Fibroblast of villous mesenchyme (primary cell): Measurements from ENCODE around the gene STK32B. TPM values are rescaled to one million over a fixed set of nuclear protein-coding genes. Genes with fewer than 3 reads are reported as not detected.

Experiments
- DNase-seq: peaks from one replicate; pipeline ENCODE4 v3.0.0-alpha.2; 2010; ENCODE audit warnings: low read depth
- H3K4me3 ChIP-seq: 2 replicates; pipeline ENCODE4 v1.5.1; 2011; ENCODE audit warnings: low read depth, mild to moderate bottlenecking, low read length
- small RNA-seq: library from RNA; depleted of rRNA; stranded (forward); fragments of <200 nt; gene quantifications from one replicate; pipeline ENCODE3, GENCODE V24; 2012
- total RNA-seq: library from RNA; depleted of rRNA; stranded (reverse); fragments of >200 nt; gene quantifications from 2 replicates; pipeline ENCODE4 v1.2.3, GENCODE V29; 2012
- TF ChIP-seq, protein P1 (sequence below): IDR thresholded peaks from 2 replicates; pipeline ENCODE4 v1.5.1; 2012; ENCODE audit warnings: low read depth, mild to moderate bottlenecking, low read length; ENCODE audit not compliant: insufficient read depth

STK32B gene
- total RNA-seq, 1 donor: 2.6 TPM

DNA sequence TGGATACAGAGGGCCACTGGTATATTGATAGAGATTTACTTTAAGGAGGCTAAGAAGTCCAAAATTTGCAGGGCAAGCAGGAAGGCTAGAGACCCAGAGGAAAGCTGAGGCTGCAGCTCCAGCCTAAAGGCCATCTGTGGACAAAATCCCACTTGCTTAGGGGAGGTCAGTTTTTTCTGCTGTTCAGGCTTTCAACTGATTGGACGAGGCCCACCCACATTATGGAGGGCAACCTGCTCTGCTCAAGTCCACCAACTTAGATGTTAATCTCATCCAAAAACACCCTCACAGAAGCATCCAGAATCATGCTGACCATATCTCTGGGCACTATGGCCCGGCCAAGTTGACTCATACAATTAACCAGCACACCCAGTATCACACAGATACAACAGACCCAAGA is 480.8 kb downstream of the STK32B start:
- DNase-seq: no peak
- TF ChIP-seq, protein P1, sequence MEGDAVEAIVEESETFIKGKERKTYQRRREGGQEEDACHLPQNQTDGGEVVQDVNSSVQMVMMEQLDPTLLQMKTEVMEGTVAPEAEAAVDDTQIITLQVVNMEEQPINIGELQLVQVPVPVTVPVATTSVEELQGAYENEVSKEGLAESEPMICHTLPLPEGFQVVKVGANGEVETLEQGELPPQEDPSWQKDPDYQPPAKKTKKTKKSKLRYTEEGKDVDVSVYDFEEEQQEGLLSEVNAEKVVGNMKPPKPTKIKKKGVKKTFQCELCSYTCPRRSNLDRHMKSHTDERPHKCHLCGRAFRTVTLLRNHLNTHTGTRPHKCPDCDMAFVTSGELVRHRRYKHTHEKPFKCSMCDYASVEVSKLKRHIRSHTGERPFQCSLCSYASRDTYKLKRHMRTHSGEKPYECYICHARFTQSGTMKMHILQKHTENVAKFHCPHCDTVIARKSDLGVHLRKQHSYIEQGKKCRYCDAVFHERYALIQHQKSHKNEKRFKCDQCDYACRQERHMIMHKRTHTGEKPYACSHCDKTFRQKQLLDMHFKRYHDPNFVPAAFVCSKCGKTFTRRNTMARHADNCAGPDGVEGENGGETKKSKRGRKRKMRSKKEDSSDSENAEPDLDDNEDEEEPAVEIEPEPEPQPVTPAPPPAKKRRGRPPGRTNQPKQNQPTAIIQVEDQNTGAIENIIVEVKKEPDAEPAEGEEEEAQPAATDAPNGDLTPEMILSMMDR: no peak
- no peak overlapping the region for H3K4me3 ChIP-seq

DNA sequence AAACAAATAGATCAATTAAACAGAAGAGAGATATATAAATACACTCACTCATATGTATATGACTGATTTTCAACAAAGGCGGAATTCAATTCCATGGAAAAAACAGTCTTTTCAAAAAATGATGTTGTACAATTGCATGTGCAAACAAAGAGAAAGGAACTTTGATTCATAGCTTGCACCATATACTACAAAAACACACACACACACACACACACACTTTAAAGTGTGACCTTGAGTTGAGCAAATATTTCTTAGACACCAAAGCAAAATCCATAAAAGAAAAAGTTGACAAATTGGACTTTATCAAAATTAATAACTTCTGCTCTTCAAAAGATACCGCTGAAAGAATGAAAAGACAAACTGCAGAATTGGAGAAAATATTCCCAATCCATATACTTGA is 488.3 kb downstream of the STK32B start:
- no peak overlapping the region for H3K4me3 ChIP-seq
- no peak for DNase-seq
- TF ChIP-seq, protein P1: no peak

DNA sequence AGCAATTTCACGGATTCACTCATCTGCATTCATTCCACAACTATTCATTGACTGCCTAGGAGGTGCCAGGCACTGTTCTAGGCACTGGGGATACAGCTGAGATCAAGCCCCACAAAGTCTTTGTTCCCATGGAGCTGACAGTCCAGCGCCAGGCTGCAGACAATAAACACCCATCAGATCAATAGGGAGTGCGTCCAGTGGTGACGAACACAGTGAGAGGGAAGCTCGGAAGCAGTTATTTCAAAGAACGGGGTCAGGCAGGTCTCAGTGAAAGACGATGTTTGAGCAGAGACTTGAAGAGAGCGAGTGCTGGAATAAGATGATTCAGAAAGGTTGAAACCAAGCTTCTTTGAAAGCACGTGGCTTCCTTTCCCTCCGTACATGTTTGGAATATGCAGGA is 489.9 kb downstream of the STK32B start:
- TF ChIP-seq, protein P1: no peak
- no peak for DNase-seq
- no peak overlapping the region for H3K4me3 ChIP-seq

DNA sequence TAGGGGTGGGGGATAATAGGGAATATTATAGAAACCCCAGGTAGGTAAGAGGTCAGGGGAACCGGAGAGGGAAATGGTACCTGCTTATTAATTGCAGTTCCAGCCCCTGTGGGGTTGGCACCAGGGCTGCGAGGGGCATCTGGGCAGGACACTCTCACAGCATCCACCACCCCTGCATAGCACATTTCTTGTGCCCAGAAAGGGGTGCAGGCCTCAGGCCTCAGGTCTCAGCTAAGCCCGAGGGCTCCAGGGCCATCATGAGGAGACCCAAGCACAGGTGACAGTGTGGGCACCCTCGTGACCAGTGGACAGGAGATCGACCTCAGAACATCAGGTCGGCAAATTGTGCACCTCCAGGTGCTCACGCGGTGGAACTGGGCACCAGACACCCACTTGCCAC is 492.4 kb downstream of the STK32B start:
- DNase-seq: no peak
- no peak overlapping the region for H3K4me3 ChIP-seq
- TF ChIP-seq, protein P1: no peak

DNA sequence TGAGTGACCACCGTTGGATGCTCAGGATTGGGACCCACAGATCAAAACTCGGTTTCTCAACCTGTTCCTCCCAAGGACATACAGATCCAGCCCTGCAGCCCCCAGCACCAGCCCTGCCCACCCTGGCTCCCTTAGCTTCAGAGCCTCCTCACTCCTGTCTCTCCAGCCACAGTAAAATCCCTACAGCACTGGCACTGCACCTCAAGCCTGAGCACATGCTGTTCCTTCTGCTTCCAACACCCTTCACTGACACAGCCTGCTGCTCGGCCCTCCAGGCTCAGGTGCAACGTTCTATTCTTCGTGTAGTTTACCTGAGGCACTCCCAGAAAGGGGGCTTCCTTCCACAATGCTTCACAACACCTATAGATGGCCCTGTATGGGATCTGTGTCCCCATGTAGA is 493.5 kb downstream of the STK32B start:
- no peak for DNase-seq
- TF ChIP-seq, protein P1: no peak
- H3K4me3 ChIP-seq: no peak overlapping the region

DNA sequence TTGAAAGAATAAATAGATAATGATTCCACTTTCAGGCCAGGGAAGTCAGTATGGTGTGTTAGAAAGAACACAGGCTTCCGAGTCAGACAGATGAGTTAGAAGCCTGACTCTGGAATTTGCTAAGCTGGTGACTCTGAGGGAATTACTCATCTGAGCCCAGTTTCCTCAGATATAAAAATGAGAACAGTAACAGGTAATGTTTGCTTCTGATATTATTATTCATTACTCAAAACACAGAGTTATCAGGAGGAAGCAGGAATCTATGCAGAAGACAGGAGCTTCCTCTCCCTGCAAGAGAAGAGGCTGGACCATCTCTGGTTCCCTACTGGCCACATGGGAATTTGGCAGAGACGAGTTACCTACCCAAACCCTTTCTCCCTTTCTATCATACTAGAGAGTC is 494.0 kb downstream of the STK32B start:
- TF ChIP-seq, protein P1: no peak
- DNase-seq: no peak
- H3K4me3 ChIP-seq: no peak overlapping the region

DNA sequence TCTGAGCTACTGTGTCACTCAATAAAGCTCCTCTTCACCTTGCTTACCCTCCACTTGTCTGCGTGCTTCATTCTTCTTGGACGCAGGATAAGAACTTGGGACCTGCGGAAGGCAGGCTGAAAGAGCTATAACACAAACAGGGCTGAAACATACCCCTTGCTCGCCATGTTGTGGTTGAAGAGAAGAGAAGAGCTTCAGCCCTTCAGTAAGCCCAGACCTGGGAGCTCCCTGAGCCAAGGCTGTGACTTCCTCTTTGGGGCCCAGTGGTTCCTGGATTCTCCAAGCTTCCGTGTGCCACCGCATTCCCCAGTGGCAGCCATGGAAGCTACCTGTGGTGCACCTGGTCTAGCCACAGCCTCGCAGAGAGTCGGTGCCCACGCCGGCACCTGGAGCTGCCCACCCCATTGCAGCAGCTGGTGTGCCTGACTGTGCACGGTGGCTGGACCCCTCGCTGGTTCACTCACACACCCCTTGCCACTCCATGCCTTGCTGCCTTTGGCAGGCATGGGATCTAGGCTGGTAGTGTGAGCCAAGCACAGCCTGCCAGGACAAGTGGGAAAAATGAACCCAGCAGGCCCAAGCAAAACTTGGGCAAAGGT is 496.5 kb downstream of the STK32B start:
- H3K4me3 ChIP-seq: no peak overlapping the region
- DNase-seq: no peak
- TF ChIP-seq, protein P1: no peak

Small RNA genes lying within 50 kb of the gene (small RNA-seq; reads per million reads assigned to genes)
- not detected for gene RF00019

Other genes starting within 250 kb of the STK32B start
- 3.2 and 4.3 TPM in 2 replicates for gene MSX1, start 191.8 kb upstream of the STK32B start, total RNA-seq
- gene CYTL1, start 32.0 kb upstream of the STK32B start, total RNA-seq: 1.3 TPM in 1 of 2 replicates, not detected in the other